Thyroid gland (tissue), 4 donors: ENCODE results near the gene SLC44A4.

ENCODE experiments used
- CTCF ChIP-seq, 6 experiments: fragments of 200-600 bp in 3 of 6; fragments of 450-650 bp in 3 of 6; sonication (generic) in 3 of 6; IDR thresholded peaks; one replicate each; pipeline ENCODE4 v1.5.1; 2016 to 2019; ENCODE audit warnings: antibody characterized with exemption in 6 of 6, mild to moderate bottlenecking in 2 of 6, inconsistent platforms in 1 of 6, moderate library complexity in 1 of 6
- POLR2A ChIP-seq, 2 donors: fragments of 450-650 bp; IDR thresholded peaks; one replicate each; pipeline ENCODE4 v1.6.1; 2017; ENCODE audit warnings: antibody characterized with exemption in 2 of 2, mild to moderate bottlenecking in 2 of 2, moderate library complexity in 1 of 2

- TF ChIP-seq CTCF (IDR thresholded peaks at IDR 0.05) (no peak), POLR2A (IDR thresholded peaks at IDR 0.05) (no peak)
Observed at GRCh38 chr6:31836474-31837368, 42.1 kb downstream of the SLC44A4 start.
